HG03354 (cell line): Measurements from ENCODE around the gene HMX1.

Source experiments
- ATAC-seq: cut with Tn5 transposase; IDR thresholded peaks from one replicate; pipeline ENCODE4 v1.9.1; 2021; ENCODE audit warnings: mild to moderate bottlenecking; ENCODE audit not compliant: unreplicated experiment, poor library complexity, severe bottlenecking

HMX1 gene

GRCh38 chr4:8910100-8910821 lies 38.6 kb upstream of the HMX1 start:
- no peak for ATAC-seq

GRCh38 chr4:8909548-8909947 lies 37.9 kb upstream of the HMX1 start:
- ATAC-seq = no peak

GRCh38 chr4:8908206-8908893 lies 36.7 kb upstream of the HMX1 start:
- no peak for ATAC-seq

GRCh38 chr4:8907596-8908205 lies 36.1 kb upstream of the HMX1 start:
- no peak for ATAC-seq

GRCh38 chr4:8906991-8907595 lies 35.5 kb upstream of the HMX1 start:
- no peak for ATAC-seq

- no peak for ATAC-seq
Observed at GRCh38 chr4:8906668-8906970, 35.0 kb upstream of the HMX1 start.

- no peak for ATAC-seq
Observed at GRCh38 chr4:8905773-8906667, 34.4 kb upstream of the HMX1 start.

- ATAC-seq = no peak
Observed at GRCh38 chr4:8905226-8905772, 33.7 kb upstream of the HMX1 start.

- ATAC-seq = no peak
Observed at GRCh38 chr4:8904666-8905065, 33.0 kb upstream of the HMX1 start.

GRCh38 chr4:8904041-8904501 lies 32.4 kb upstream of the HMX1 start:
- no peak for ATAC-seq

GRCh38 chr4:8901335-8901734 lies 29.7 kb upstream of the HMX1 start:
- no peak for ATAC-seq

- no peak for ATAC-seq
Observed at GRCh38 chr4:8900588-8900987, 28.9 kb upstream of the HMX1 start.

GRCh38 chr4:8898419-8898818 lies 26.8 kb upstream of the HMX1 start:
- no peak for ATAC-seq

- no peak for ATAC-seq
Observed at GRCh38 chr4:8897251-8898167, 25.9 kb upstream of the HMX1 start.

- no peak for ATAC-seq
Observed at GRCh38 chr4:8896506-8896905, 24.9 kb upstream of the HMX1 start.

- ATAC-seq = no peak
Observed at GRCh38 chr4:8896071-8896470, 24.4 kb upstream of the HMX1 start.

GRCh38 chr4:8895295-8895694 lies 23.7 kb upstream of the HMX1 start:
- ATAC-seq = no peak

GRCh38 chr4:8894424-8894816 lies 22.8 kb upstream of the HMX1 start:
- no peak for ATAC-seq
